ELF-1 (cell line): Measurements from ENCODE around the gene PHACTR1.

Experiments
- DNase-seq: peaks from one replicate; pipeline ENCODE4 v3.0.0-alpha.2; 2016; ENCODE audit warnings: low read depth, low spot score

Gene PHACTR1

DNA sequence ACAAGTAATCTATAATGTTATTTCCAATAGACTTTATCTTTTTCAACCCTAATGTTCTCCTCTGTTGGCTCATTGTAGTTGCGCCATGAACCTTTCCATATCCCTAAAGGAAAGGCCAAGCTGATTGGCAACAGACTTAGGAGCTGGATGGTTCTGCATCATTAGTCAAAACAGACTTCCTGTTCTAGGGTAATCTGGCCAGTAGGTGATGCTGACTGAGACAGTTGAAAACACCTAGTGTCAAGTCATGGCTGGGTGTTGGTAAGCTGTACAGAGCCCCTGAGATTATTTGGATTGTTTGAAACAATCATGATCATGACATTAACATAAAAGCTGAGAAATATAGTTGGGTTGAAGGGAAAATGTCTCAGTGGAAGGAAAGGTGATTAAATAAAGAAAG is 231.4 kb downstream of the PHACTR1 start:
- no peak for DNase-seq

- no peak for DNase-seq
Measured at GRCh38 chr6:12950976-12951375, 234.4 kb downstream of the PHACTR1 start.

DNA sequence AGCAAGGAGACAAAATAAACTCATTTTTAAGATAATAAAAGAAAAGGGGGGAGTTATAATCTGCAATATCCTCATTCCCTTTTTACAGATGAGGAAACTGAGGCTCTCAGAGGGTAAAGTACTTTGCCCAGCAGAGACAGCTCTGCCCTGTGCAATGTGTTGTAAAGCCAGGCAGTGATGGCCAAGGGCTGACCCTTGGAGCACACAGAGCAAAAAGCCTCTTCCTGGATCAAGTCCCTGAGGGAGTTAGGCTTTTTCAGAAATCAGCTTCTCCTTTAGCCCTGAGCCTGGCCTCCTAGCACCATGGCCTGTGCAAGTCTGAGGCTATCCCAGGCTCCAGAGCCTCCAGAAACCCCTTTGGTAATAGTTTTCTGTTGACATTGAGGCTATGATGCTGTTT is 234.8 kb downstream of the PHACTR1 start:
- no peak for DNase-seq

DNA sequence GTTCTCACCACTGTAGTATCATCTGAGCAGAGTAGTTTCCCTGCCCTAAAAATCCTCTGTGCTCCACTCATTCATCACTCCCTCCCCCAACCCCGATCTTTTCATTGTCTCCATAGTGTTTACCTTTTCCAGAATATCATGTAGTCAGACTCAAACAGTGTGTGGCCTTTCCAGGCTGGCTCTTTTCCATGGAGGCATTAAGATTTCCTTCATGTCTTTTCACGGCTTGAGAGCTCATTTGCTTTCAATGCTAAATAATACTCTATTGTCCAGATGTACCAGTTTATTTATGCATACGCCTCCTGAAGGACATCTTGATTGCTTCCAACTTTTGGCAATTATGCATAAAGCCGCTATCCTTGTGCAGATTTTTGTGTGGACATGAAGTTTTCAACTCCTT is 235.8 kb downstream of the PHACTR1 start:
- DNase-seq, result no peak

GRCh38 chr6:12955956-12956355 is 239.4 kb downstream of the PHACTR1 start:
- DNase-seq, result peak; percentile 13

DNA sequence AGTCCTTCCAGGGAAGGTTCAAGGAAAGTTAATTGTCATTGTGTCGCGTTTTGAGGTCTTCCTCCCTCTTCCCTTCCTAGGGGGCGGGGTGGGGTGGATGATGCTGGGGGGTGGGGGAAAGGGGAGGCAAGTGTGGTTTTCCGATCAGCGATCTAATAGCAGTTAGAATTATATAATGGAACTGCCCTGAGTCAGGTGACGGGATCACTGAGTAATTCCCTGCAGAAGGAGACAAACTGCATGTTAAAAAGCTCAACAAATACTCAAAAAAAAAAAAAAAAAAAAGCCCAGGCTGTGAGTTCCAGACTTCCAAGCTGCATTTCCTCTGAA is 240.4 kb downstream of the PHACTR1 start:
- no peak for DNase-seq

DNA sequence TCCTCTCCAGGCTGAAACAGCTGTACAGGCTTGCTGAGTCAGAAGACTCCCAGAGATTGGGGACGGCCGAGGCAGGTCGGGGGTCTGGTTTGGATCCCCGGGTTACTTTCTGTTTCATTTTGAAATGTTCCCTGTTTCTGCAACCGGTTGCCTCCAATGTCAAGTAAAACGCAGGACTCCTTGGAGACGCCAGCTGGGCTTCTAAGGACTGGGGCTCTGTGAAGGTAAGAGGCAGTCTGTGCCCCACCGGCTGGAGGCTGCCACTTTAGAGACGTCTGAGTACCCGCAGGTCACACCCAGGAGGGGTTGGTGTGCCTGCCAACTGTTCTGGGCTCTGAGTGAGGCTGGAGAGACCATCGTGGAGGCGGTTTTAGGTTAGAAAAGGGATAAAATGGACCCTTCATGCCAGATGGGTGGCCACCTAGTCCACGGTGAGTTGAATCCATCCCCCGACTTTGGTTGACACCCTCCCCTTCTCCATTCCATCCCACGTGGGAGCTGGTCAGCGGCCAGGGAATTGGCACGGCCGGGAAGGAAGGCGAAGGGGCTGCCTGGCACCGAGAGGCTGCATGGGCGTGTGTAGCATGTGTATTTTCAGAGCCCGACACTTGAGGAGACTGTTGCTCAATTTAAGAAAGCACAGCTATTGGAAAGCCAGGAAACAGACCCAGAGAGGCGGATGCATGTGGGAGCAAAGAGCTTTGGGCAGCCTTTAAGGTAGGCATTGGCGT is 240.9 kb downstream of the PHACTR1 start:
- peak; percentile 51 for DNase-seq

- peak; percentile 13 for DNase-seq
Measured at GRCh38 chr6:12958052-12958706, 241.6 kb downstream of the PHACTR1 start.

DNA sequence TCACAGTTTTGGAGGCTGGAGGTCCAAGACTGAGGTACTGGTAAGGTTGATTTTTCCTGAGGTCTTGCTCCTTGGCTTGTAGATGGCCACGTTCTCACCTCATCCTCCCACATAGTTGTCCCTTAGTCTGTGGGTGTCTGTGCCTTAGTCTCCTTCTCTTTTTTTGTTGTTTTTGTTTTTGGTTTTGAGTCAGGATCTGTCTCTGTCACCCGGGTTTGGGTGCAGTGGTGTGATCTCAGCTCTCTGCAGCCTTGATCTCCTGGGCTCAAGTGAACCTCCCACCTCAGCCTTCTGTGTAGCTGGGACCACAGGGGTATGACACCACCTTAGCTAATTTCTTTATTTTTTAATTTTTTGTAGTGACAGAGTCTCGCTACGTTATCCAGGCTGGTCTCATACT is 245.2 kb downstream of the PHACTR1 start:
- DNase-seq, result no peak

GRCh38 chr6:12962529-12962928 is 246.0 kb downstream of the PHACTR1 start:
- DNase-seq, result no peak

GRCh38 chr6:12962987-12963386 is 246.4 kb downstream of the PHACTR1 start:
- no peak for DNase-seq

DNA sequence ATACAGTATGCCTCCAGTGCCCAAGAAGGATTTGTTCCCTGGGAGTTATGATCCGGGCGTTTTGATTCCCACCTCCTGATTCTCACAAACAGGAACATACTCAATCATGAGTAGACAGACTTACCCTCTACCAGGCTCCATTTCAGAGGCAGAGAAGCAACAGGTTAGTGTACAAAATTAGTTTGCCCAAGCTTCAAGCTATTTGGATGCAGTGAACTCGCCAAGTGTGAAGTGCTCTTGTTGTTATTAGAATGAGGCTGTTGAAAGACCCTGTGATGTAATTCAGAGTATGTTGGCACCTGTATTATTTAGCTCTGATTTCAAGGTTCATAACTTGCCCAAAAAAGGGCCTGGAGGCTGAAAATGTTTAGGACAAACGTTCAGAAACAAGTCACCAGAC is 247.0 kb downstream of the PHACTR1 start:
- DNase-seq, result no peak

- DNase-seq, result no peak
Measured at GRCh38 chr6:12967686-12968085, 251.1 kb downstream of the PHACTR1 start.

GRCh38 chr6:12968290-12968689 is 251.7 kb downstream of the PHACTR1 start:
- DNase-seq, result no peak

DNA sequence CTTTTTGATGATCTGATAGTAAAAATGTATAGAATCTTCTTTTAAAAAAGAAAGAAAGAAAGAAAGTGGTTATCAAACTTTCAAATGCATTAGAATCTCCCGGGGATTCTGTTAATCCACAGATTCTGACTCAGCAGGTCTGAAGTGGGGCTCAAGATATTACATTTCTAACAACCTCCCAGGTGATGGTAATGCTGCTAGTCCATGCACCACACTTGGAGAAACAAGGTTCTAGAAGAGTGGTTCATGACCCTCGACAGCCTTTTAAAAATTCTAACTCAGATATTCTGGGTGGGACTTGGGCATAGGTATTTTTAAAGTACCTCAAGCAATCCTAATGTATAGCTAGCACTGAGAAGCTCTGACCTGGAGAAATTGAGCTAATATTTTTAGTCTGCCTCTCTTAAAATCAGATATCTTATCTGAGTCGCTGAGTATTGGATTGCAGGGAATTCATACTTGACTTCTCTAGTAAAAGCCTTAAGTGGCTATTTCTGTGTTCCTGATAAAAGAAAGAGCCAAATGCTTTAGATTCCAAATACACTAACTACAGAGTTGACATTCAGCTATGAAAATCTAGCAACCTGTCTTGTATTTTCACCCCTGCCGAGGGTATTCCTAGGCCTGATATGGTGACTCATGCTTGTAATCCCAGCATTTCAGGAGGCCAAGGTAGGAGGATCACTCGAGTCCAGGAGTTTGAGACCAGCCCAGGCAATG is 252.4 kb downstream of the PHACTR1 start:
- DNase-seq, result no peak

DNA sequence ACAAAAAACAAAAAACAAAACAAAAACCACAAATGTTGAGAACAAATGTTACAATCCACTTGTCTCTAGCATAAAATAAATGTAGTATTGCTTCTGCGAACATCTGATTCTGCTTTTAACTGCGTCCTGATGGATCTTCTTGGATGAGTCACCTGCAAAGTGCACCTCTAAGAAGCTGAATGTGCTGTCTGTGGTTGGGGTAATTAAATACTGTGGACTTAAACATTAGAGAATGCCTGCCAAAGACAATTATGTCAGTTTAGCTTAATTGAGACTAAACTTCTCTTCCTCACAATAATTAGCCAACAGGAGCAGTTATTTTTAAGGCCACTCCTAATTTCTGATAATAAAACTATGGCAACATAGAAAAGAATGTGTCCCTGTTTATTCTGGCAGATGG is 253.4 kb downstream of the PHACTR1 start:
- no peak for DNase-seq

GRCh38 chr6:12973386-12973785 is 256.8 kb downstream of the PHACTR1 start:
- no peak for DNase-seq

DNA sequence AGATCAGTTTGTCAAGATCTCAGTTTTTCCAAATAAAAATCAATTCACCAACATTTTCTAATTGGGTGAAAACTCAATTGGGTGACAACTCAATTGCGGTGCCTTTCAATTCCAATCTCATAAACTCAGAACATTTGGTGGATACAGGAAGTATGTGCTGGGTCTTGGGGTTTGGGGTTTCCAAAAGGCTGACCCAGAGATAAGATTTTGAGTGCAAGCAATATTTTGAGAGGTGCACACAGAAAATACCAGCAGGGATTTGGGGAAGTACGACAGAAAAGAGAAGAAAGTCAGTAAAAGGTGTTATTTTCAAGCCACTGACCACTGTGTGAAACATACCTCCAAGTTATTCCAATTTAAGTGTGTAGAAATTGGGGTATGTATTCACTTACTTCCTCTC is 258.0 kb downstream of the PHACTR1 start:
- DNase-seq, result no peak

GRCh38 chr6:12976366-12976765 is 259.8 kb downstream of the PHACTR1 start:
- no peak for DNase-seq

- no peak for DNase-seq
Measured at GRCh38 chr6:12977206-12977605, 260.6 kb downstream of the PHACTR1 start.

- no peak for DNase-seq
Measured at GRCh38 chr6:12977806-12978205, 261.2 kb downstream of the PHACTR1 start.

GRCh38 chr6:12980741-12981140 is 264.2 kb downstream of the PHACTR1 start:
- DNase-seq, result no peak

- DNase-seq, result no peak
Measured at GRCh38 chr6:12984776-12985175, 268.2 kb downstream of the PHACTR1 start.
